Activated naive CD4-positive, alpha-beta T cell treated with anti-CD3 and anti-CD28 coated beads for 36 hours (primary cell): ENCODE measurements around the gene ITGAX. TPM values are rescaled to one million over a fixed set of nuclear protein-coding genes. Genes with fewer than 3 reads are reported as not detected.

Source experiments
- CTCF ChIA-PET: fragments of 350-600 bp; sonication (Branson Sonifier 250); formaldehyde crosslinking; loops from one replicate; lab custom pipeline; 2021; ENCODE audit warnings: antibody characterized with exemption; lab: Charles Lee
- DNase-seq: peaks from one replicate; pipeline ENCODE4 v3.0.0-alpha.2; 2020
- H3K27ac Mint-ChIP-seq: one replicate; pipeline ENCODE4 v1.8.0; 2021; ENCODE audit warnings: mild to moderate bottlenecking, mixed read lengths
- H3K27me3 Mint-ChIP-seq: one replicate; pipeline ENCODE4 v1.8.0; 2021; ENCODE audit warnings: low read depth, mixed read lengths
- H3K36me3 Mint-ChIP-seq: one replicate; pipeline ENCODE4 v1.8.0; 2021; ENCODE audit warnings: low read depth, mixed read lengths
- H3K4me1 Mint-ChIP-seq: one replicate; pipeline ENCODE4 v1.8.0; 2021; ENCODE audit warnings: low read depth, mixed read lengths
- H3K4me3 Mint-ChIP-seq: one replicate; pipeline ENCODE4 v1.8.0; 2021; ENCODE audit warnings: mild to moderate bottlenecking, moderate library complexity, mixed read lengths
- H3K9me3 Mint-ChIP-seq: one replicate; pipeline ENCODE4 v1.8.0; 2021; ENCODE audit warnings: mixed read lengths
- intact Hi-C: fragments of 100-400 bp; cut with micrococcal nuclease; formaldehyde crosslinking; loops from one replicate; pipeline ENCODE4 v1.15.1; 2023
- total RNA-seq, 2 experiments: library from RNA; stranded (reverse); gene quantifications; one replicate each; pipeline ENCODE4 v1.2.3, GENCODE V29; 2021

The ITGAX gene
- total RNA-seq, 2 experiments from 2014 or later: 2.4 to 2.9 TPM

GRCh38 chr16:31386157-31386984 is 31.4 kb downstream of the ITGAX start:
- no peak for DNase-seq
- no peak overlapping the region for H3K4me3 Mint-ChIP-seq
- intact Hi-C loops: loop anchor here (1.0 to 10.0 kb wide), 3 partner anchors 82 to 308 kb away; no protein-coding TSS in a partner anchor

GRCh38 chr16:31388535-31388934 is 33.6 kb downstream of the ITGAX start:
- intact Hi-C loops: loop anchor here (10.0 kb wide), 2 partner anchors 84 to 306 kb away; no protein-coding TSS in a partner anchor
- Mint-ChIP-seq H3K4me3 (no peak overlapping the region), H3K27ac (no peak overlapping the region), H3K27me3 (peaks cover 6% of the 10 kb centered on the region), H3K36me3 (no peaks in the 10 kb centered on the region), H3K4me1 (peaks cover 15% of the 10 kb centered on the region), H3K9me3 (no peaks in the 10 kb centered on the region)
- DNase-seq: no peak
- CTCF ChIA-PET: no interaction called here

More at GRCh38 chr16:31386157-31386984, 31.4 kb downstream of the ITGAX start:
- peaks cover 9% of the 10 kb centered on the region for H3K27me3 Mint-ChIP-seq
- H3K27ac Mint-ChIP-seq: no peak overlapping the region
- CTCF ChIA-PET: interaction anchor here (0.6 to 1.4 kb wide), 2 partner anchors 57 to 363 kb away, joined by 4 to 6 read pairs; partner anchors contain the start of gene ZNF843
- H3K36me3 Mint-ChIP-seq: no peaks in the 10 kb centered on the region
- H3K4me1 Mint-ChIP-seq: peaks cover 15% of the 10 kb centered on the region
- no peaks in the 10 kb centered on the region for H3K9me3 Mint-ChIP-seq

GRCh38 chr16:31390504-31391041 is 35.6 kb downstream of the ITGAX start:
- H3K9me3 Mint-ChIP-seq: no peaks in the 10 kb centered on the region
- DNase-seq: no peak
- no peaks in the 10 kb centered on the region for H3K36me3 Mint-ChIP-seq
- no peak overlapping the region for H3K4me3 Mint-ChIP-seq
- peaks cover 10% of the 10 kb centered on the region for H3K4me1 Mint-ChIP-seq
- H3K27ac Mint-ChIP-seq: no peak overlapping the region
- intact Hi-C loops: no loop called here
- CTCF ChIA-PET: no interaction called here
- H3K27me3 Mint-ChIP-seq: peaks cover 6% of the 10 kb centered on the region

- DNase-seq: no peak
- no peaks in the 10 kb centered on the region for H3K9me3 Mint-ChIP-seq
- H3K36me3 Mint-ChIP-seq: no peaks in the 10 kb centered on the region
- H3K4me1 Mint-ChIP-seq: no peaks in the 10 kb centered on the region
- intact Hi-C loops: no loop called here
- no peak within 1 kb of the TSS for H3K4me3 Mint-ChIP-seq
- CTCF ChIA-PET: no interaction called here
- H3K27ac Mint-ChIP-seq: no peak within 1 kb of the TSS
- peaks cover 4% of the 10 kb centered on the region for H3K27me3 Mint-ChIP-seq
These were observed 38.1 kb downstream of the ITGAX start, which contains the start of gene ITGAD for GRCh38 chr16:31393056-31393455. TSS of gene ITGAD (plus strand) at chr16:31393335. CDS start at chr16:31393361, 26 bp downstream.

- Mint-ChIP-seq H3K4me3 (no peak overlapping the region), H3K27me3 (no peaks in the 10 kb centered on the region), H3K9me3 (peaks cover 11% of the 10 kb centered on the region), H3K27ac (no peak overlapping the region), H3K36me3 (no peaks in the 10 kb centered on the region), H3K4me1 (no peaks in the 10 kb centered on the region)
- intact Hi-C loops: no loop called here
- CTCF ChIA-PET: interaction anchor here (0.7 kb wide), 1 partner anchor 49 kb away, joined by 3 read pairs; no protein-coding TSS in a partner anchor
- DNase-seq: no peak
These were observed 40.7 kb downstream of the ITGAX start for GRCh38 chr16:31395647-31396046.

- CTCF ChIA-PET: no interaction called here
- Mint-ChIP-seq H3K4me3 (no peak overlapping the region), H3K9me3 (peaks cover 11% of the 10 kb centered on the region), H3K36me3 (no peaks in the 10 kb centered on the region), H3K27me3 (no peaks in the 10 kb centered on the region), H3K27ac (no peak overlapping the region), H3K4me1 (no peaks in the 10 kb centered on the region)
- intact Hi-C loops: no loop called here
- DNase-seq: no peak
These were observed 42.2 kb downstream of the ITGAX start for GRCh38 chr16:31397096-31397660.

GRCh38 chr16:31397701-31398100 is 42.7 kb downstream of the ITGAX start:
- H3K4me1 Mint-ChIP-seq: no peaks in the 10 kb centered on the region

GRCh38 chr16:31400191-31400590 is 45.2 kb downstream of the ITGAX start:
- DNase-seq: no peak
- Mint-ChIP-seq H3K9me3 (peaks cover 11% of the 10 kb centered on the region), H3K36me3 (no peaks in the 10 kb centered on the region), H3K27ac (no peak overlapping the region), H3K4me1 (no peaks in the 10 kb centered on the region), H3K4me3 (no peak overlapping the region), H3K27me3 (no peaks in the 10 kb centered on the region)
- intact Hi-C loops: no loop called here
- CTCF ChIA-PET: no interaction called here

More at GRCh38 chr16:31397701-31398100, 42.7 kb downstream of the ITGAX start:
- Mint-ChIP-seq H3K27me3 (no peaks in the 10 kb centered on the region), H3K27ac (no peak overlapping the region), H3K9me3 (peaks cover 11% of the 10 kb centered on the region), H3K4me3 (no peak overlapping the region), H3K36me3 (no peaks in the 10 kb centered on the region)
- CTCF ChIA-PET: no interaction called here
- no peak for DNase-seq
- intact Hi-C loops: no loop called here

GRCh38 chr16:31401436-31401835 is 46.5 kb downstream of the ITGAX start:
- intact Hi-C loops: no loop called here
- Mint-ChIP-seq H3K4me3 (no peak overlapping the region), H3K36me3 (no peaks in the 10 kb centered on the region), H3K9me3 (peaks cover 11% of the 10 kb centered on the region), H3K4me1 (no peaks in the 10 kb centered on the region), H3K27ac (no peak overlapping the region), H3K27me3 (no peaks in the 10 kb centered on the region)
- DNase-seq: no peak
- CTCF ChIA-PET: no interaction called here

- CTCF ChIA-PET: no interaction called here
- no peak overlapping the region for H3K4me3 Mint-ChIP-seq
- no peaks in the 10 kb centered on the region for H3K27me3 Mint-ChIP-seq
- H3K27ac Mint-ChIP-seq: no peak overlapping the region
- intact Hi-C loops: no loop called here
- peaks cover 11% of the 10 kb centered on the region for H3K9me3 Mint-ChIP-seq
- H3K4me1 Mint-ChIP-seq: no peaks in the 10 kb centered on the region
- no peak for DNase-seq
- no peaks in the 10 kb centered on the region for H3K36me3 Mint-ChIP-seq
These were observed 47.7 kb downstream of the ITGAX start for GRCh38 chr16:31402687-31403086.

- Mint-ChIP-seq H3K27ac (no peak overlapping the region), H3K9me3 (peaks cover 11% of the 10 kb centered on the region), H3K36me3 (no peaks in the 10 kb centered on the region), H3K4me1 (no peaks in the 10 kb centered on the region), H3K27me3 (no peaks in the 10 kb centered on the region), H3K4me3 (no peak overlapping the region)
- intact Hi-C loops: no loop called here
- DNase-seq: no peak
- CTCF ChIA-PET: no interaction called here
These were observed 48.8 kb downstream of the ITGAX start for GRCh38 chr16:31403590-31404352.
